Panc1 (cell line): Measurements from ENCODE around the gene UBE2D4. TPM values are rescaled to one million over a fixed set of nuclear protein-coding genes. Genes with fewer than 3 reads are reported as not detected.

Experiments used
- ATAC-seq: fragments of 200-7000 bp; cut with Tn5 transposase; 2 replicates; pipeline ENCODE4 v1.9.1; 2020; ENCODE audit warnings: mild to moderate bottlenecking, moderate library complexity
- BruUV-seq: library from RNA; stranded (reverse); fragments of 400-500 nt; replicated peaks from 2 replicates; lab custom pipeline; 2021; lab: Mats Ljungman, UMichigan
- CTCF ChIA-PET: fragments of 300-600 bp; sonication (Branson Sonifier 250); formaldehyde crosslinking; loops from one replicate; lab custom pipeline; 2022; ENCODE audit warnings: antibody characterized with exemption; lab: Charles Lee
- POLR2A ChIA-PET: fragments of 300-600 bp; sonication (Branson Sonifier 250); formaldehyde crosslinking; loops from one replicate; lab custom pipeline; 2022; ENCODE audit warnings: antibody characterized with exemption; lab: Charles Lee
- DNase-seq: peaks from one replicate; pipeline ENCODE4 v3.0.0-alpha.2; 2010; ENCODE audit warnings: low read depth, low spot score
- H3K27ac ChIP-seq: 2 replicates; pipeline ENCODE4 v1.5.1; 2011; ENCODE audit warnings: mild to moderate bottlenecking, low read length, inconsistent platforms
- H3K27me3 ChIP-seq: fragments of 200-500 bp; sonication (Bioruptor generic); 2 replicates; pipeline ENCODE4 v1.6.0; 2014; ENCODE audit warnings: low read length, inconsistent platforms; ENCODE audit not compliant: control insufficient read depth, insufficient read depth
- H3K36me3 ChIP-seq: fragments of 200-500 bp; sonication (Bioruptor generic); 2 replicates; pipeline ENCODE4 v1.5.1; 2014; ENCODE audit warnings: inconsistent platforms, mild to moderate bottlenecking, low read length, moderate library complexity; ENCODE audit not compliant: control insufficient read depth, insufficient read depth
- H3K4me1 ChIP-seq: 2 replicates; pipeline ENCODE4 v1.5.1; 2011; ENCODE audit warnings: inconsistent platforms, mild to moderate bottlenecking, low read length, moderate library complexity; ENCODE audit not compliant: control insufficient read depth, insufficient read depth
- H3K4me3 ChIP-seq, 2 experiments: 2 replicates each; pipeline ENCODE4 v1.5.1; 2011 to 2012; ENCODE audit warnings: low read depth in 2 of 2, low read length in 2 of 2, mild to moderate bottlenecking in 2 of 2, inconsistent platforms in 1 of 2, moderate library complexity in 1 of 2
- H3K9me3 ChIP-seq: fragments of 200-500 bp; sonication (Bioruptor generic); 2 replicates; pipeline ENCODE4 v1.5.1; 2014; ENCODE audit warnings: low read depth, mild to moderate bottlenecking, inconsistent platforms, low read length, moderate library complexity; ENCODE audit not compliant: control insufficient read depth, insufficient read depth
- POLR2AphosphoS5 ChIP-seq: IDR thresholded peaks from 2 replicates; pipeline ENCODE4 v1.6.1; 2012; ENCODE audit warnings: mild to moderate bottlenecking, low read depth, low read length, moderate library complexity
- REST ChIP-seq, 2 experiments: IDR thresholded peaks; 2 replicates each; pipeline ENCODE4 v1.6.1; 2011 to 2012; ENCODE audit warnings: low read depth in 2 of 2, control low read depth in 1 of 2, low read length in 1 of 2, mild to moderate bottlenecking in 1 of 2, moderate library complexity in 1 of 2; ENCODE audit not compliant: insufficient read depth in 1 of 2
- SIN3A ChIP-seq: IDR thresholded peaks from 2 replicates; pipeline ENCODE4 v1.6.1; 2012; ENCODE audit warnings: low read depth, mild to moderate bottlenecking, low read length, moderate library complexity, borderline replicate concordance; ENCODE audit not compliant: insufficient read depth
- TCF7L2 ChIP-seq: IDR thresholded peaks from 2 replicates; pipeline ENCODE4 v1.6.1; 2011; ENCODE audit warnings: mild to moderate bottlenecking, low read depth, low read length, inconsistent platforms
- in situ Hi-C: cut with HindIII; loops from 2 replicates; pipeline ENCODE4 v1.10.0; 2016; ENCODE audit warnings: low sequenced_read_pairs, low pct_unique_long_range_greater_than_20kb
- intact Hi-C: fragments of 100-400 bp; cut with micrococcal nuclease; formaldehyde crosslinking; loops from one replicate; pipeline ENCODE4 v1.10.0; 2022; ENCODE audit not compliant: unreplicated experiment
- total RNA-seq: library from RNA; stranded (reverse); gene quantifications from one replicate; pipeline ENCODE4 v1.2.1, GENCODE V29; 2021; ENCODE audit not compliant: unreplicated experiment
- TF ChIP-seq, protein P1 (sequence below): fragments of 450-650 bp; IDR thresholded peaks from 2 replicates; pipeline ENCODE4 v1.5.1; 2017; ENCODE audit warnings: mild to moderate bottlenecking

Gene UBE2D4
- total RNA-seq, 1 experiment from 2014 or later = 35.9 TPM

DNA sequence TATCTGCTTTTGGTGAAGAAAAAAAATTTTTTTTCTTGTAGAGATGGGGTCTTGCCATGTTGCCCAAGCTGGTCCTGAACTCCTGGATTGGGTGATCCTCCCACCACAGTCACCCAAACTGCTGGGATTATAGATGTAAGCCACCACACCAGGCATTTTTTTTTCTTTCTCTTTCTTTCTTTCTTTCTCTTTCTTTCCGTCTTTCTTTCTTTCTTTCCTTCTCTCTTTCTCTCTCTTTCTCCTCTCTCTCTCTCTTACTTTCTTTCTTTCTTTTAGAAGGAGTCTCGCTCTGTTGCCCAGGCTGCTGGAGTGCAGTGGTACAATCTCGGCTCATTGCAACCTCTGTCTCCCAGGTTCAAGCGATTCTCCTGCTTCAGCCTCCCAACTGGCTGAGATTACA, 3.5 kb upstream of the UBE2D4 start:
- TF ChIP-seq SIN3A (no peak), POLR2AphosphoS5 (no peak), REST (IDR thresholded peaks at IDR 0.05; ENCODE audit: insufficient read depth in 1 of 2, low read depth in 2 of 2, low read length in 1 of 2) (no peak), TCF7L2 (no peak)
- TF ChIP-seq, protein P1, sequence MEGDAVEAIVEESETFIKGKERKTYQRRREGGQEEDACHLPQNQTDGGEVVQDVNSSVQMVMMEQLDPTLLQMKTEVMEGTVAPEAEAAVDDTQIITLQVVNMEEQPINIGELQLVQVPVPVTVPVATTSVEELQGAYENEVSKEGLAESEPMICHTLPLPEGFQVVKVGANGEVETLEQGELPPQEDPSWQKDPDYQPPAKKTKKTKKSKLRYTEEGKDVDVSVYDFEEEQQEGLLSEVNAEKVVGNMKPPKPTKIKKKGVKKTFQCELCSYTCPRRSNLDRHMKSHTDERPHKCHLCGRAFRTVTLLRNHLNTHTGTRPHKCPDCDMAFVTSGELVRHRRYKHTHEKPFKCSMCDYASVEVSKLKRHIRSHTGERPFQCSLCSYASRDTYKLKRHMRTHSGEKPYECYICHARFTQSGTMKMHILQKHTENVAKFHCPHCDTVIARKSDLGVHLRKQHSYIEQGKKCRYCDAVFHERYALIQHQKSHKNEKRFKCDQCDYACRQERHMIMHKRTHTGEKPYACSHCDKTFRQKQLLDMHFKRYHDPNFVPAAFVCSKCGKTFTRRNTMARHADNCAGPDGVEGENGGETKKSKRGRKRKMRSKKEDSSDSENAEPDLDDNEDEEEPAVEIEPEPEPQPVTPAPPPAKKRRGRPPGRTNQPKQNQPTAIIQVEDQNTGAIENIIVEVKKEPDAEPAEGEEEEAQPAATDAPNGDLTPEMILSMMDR = no peak
- ChIA-PET CTCF (interaction anchor here (0.6 kb wide), 1 partner anchor 1064 kb away, joined by 3 read pairs; no protein-coding TSS in a partner anchor), POLR2A (interaction anchor here (0.7 kb wide), 2 partner anchors 28 to 83 kb away, joined by 3 to 8 read pairs; no protein-coding TSS in a partner anchor)
- no TSS peak for BruUV-seq
- Histone ChIP-seq H3K36me3 (no peaks in the 10 kb centered on the region), H3K27me3 (no peaks in the 10 kb centered on the region), H3K9me3 (no peaks in the 10 kb centered on the region), H3K27ac (no peak overlapping the region), H3K4me1 (no peaks in the 10 kb centered on the region), H3K4me3 (no peak overlapping the region)
- ATAC-seq (no peak), DNase-seq (no peak)
- intact Hi-C loops = no loop called here
- in situ Hi-C loops = no loop called here

DNA sequence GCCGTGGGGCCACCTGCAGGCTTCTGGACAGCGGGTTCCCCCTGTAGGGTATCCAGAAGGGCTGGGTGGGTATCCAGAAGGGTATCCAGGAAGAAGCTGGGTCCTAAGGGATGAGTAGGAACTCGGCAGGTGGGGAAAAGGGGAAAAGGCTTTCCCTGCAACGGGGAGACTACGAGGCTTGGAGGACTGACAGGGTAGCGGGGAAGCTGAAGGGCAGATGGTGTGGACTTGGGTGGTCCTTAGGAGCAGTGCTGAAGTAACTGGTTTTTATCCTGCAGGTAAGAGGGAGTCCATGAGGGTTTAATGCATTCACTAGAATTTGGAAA, 525 bp downstream of the UBE2D4 start:
- H3K4me3 ChIP-seq = peak overlapping the region; percentile 60 to 96
- no TSS peak for BruUV-seq
- ATAC-seq (peak; percentile 47), DNase-seq (no peak)
- H3K36me3 ChIP-seq = no peaks in the 10 kb centered on the region
- ChIA-PET CTCF (no interaction called here), POLR2A (no interaction called here)
- no peaks in the 10 kb centered on the region for H3K4me1 ChIP-seq
- H3K27me3 ChIP-seq = no peaks in the 10 kb centered on the region
- no peaks in the 10 kb centered on the region for H3K9me3 ChIP-seq
- in situ Hi-C loops = no loop called here
- TF ChIP-seq TCF7L2 (no peak), SIN3A (no peak)
- TF ChIP-seq, protein P1 = no peak
- H3K27ac ChIP-seq = peak overlapping the region; percentile 81
- intact Hi-C loops = no loop called here
